Endodermal cell (in vitro differentiated cells): ENCODE measurements around the gene AGPAT3. TPM values are rescaled to one million over a fixed set of nuclear protein-coding genes. Genes with fewer than 3 reads are reported as not detected.

ENCODE experiments used
- DNase-seq: peaks from one replicate; pipeline ENCODE4 v3.0.0-alpha.2; 2017
- H3K27ac ChIP-seq: 2 replicates; pipeline ENCODE4 v1.5.1; 2013; ENCODE audit warnings: mild to moderate bottlenecking, low read depth, low read length, moderate library complexity
- H3K27me3 ChIP-seq: 2 replicates; pipeline ENCODE4 v1.6.1; 2013; ENCODE audit warnings: mild to moderate bottlenecking, low read length, moderate library complexity; ENCODE audit not compliant: insufficient read depth, control insufficient read depth, poor library complexity, severe bottlenecking
- H3K36me3 ChIP-seq: 2 replicates; pipeline ENCODE4 v1.7.0; 2013; ENCODE audit warnings: mild to moderate bottlenecking, low read length, moderate library complexity; ENCODE audit not compliant: control insufficient read depth, insufficient read depth
- H3K4me1 ChIP-seq: one replicate; pipeline ENCODE4 v1.7.0; 2013; ENCODE audit warnings: low read length; ENCODE audit not compliant: control insufficient read depth, insufficient read depth
- H3K4me3 ChIP-seq: 2 replicates; pipeline ENCODE4 v1.5.1; 2013; ENCODE audit warnings: mild to moderate bottlenecking, low read length, moderate library complexity
- H3K9ac ChIP-seq: 2 replicates; pipeline ENCODE4 v1.6.1; 2013; ENCODE audit warnings: mild to moderate bottlenecking, low read length, moderate library complexity; ENCODE audit not compliant: poor library complexity, severe bottlenecking; ENCODE audit errors: extremely low read depth
- H3K9me3 ChIP-seq: 2 replicates; pipeline ENCODE4 v1.6.1; 2013; ENCODE audit warnings: mild to moderate bottlenecking, low read length, moderate library complexity; ENCODE audit not compliant: control insufficient read depth
- H3K27ac Mint-ChIP-seq: 2 replicates; pipeline ENCODE4 v1.8.0; 2020; ENCODE audit warnings: mixed read lengths
- H3K27me3 Mint-ChIP-seq: 2 replicates; pipeline ENCODE4 v1.8.0; 2021; ENCODE audit warnings: mild to moderate bottlenecking, mixed read lengths; ENCODE audit not compliant: insufficient read depth
- H3K36me3 Mint-ChIP-seq: 2 replicates; pipeline ENCODE4 v1.8.0; 2020; ENCODE audit warnings: low read depth, mixed read lengths
- H3K4me1 Mint-ChIP-seq: 2 replicates; pipeline ENCODE4 v1.8.0; 2020; ENCODE audit warnings: mixed read lengths
- H3K4me3 Mint-ChIP-seq: 2 replicates; pipeline ENCODE4 v1.8.0; 2020; ENCODE audit warnings: mild to moderate bottlenecking, moderate library complexity, mixed read lengths
- H3K9me3 Mint-ChIP-seq: 2 replicates; pipeline ENCODE4 v1.8.0; 2020; ENCODE audit warnings: mild to moderate bottlenecking, mixed read lengths
- WGBS, 2 experiments: methylation state at CpG; one replicate each; pipeline versions ENCODE4 v1.1.5 to v1.1.7; 2013; ENCODE audit warnings: missing lambda C conversion rate in 2 of 2, mixed read lengths in 1 of 2; ENCODE audit not compliant: insufficient coverage in 1 of 2, insufficient read length in 1 of 2; 5-methylcytosine and 5-hydroxymethylcytosine counted together
- total RNA-seq, 2 donors: library from RNA; stranded (reverse); fragmentation: NEBNext Ultra II Directional in 1 of 2; extraction: Animal tissue kit (Norgen Biotek cat#: 25700) in 1 of 2; gene quantifications; 2 replicates in 1 of 2; 3 replicates in 1 of 2; pipeline ENCODE4 v1.2.1, GENCODE V29; 2021
- TF ChIP-seq, protein P1 (sequence below): fragments of 200-600 bp; sonication (generic); conservative IDR thresholded peaks from 2 replicates; pipeline ENCODE4 v1.5.0; 2021; ENCODE audit warnings: antibody characterized with exemption, mild to moderate bottlenecking

Gene AGPAT3
- total RNA-seq, 2 donors from 2014 or later = 44.0 to 74.4 TPM

DNA sequence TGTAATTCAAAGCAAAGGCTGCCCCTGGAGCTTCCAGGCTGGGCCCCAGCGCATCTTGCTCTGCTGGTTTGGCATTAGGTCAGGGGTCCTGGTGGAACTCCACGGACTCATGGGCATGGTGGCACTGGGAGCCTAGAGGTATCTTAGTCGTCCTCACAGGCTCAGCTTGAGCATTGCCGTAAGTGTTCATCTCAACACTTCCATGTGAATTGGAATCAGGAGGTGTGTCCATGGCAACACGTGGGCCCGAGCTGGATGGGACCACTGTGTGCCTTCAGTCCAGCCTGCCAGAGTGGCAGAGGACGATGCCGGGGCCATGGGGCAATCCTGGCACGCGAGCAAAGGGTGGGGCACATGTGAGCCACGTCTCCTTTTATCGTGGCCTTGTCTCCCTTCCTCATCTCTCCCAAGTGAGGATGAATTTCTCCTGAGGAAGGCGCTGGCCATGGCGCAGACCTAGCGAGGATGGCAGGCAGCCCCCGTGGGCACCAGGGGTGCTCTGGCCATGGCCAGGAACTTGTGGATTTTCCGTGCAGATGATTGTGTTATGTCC is 47.0 kb downstream of the AGPAT3 start:
- Mint-ChIP-seq H3K4me3 (no peak overlapping the region), H3K27me3 (no peaks in the 10 kb centered on the region), H3K9me3 (no peaks in the 10 kb centered on the region), H3K36me3 (peaks cover 26% of the 10 kb centered on the region), H3K27ac (no peak overlapping the region), H3K4me1 (peaks cover 21% of the 10 kb centered on the region)
- DNase-seq = no peak
- WGBS, 2 experiments = 95 to 99% methylated on average over 12 to 17 of the region's 17 CpGs
- H3K9me3 ChIP-seq = peaks cover 14% of the 10 kb centered on the region
- peaks cover 6% of the 10 kb centered on the region for H3K36me3 ChIP-seq
- no peaks in the 10 kb centered on the region for H3K4me1 ChIP-seq
- no peak overlapping the region for H3K27ac ChIP-seq
- TF ChIP-seq, protein P1, sequence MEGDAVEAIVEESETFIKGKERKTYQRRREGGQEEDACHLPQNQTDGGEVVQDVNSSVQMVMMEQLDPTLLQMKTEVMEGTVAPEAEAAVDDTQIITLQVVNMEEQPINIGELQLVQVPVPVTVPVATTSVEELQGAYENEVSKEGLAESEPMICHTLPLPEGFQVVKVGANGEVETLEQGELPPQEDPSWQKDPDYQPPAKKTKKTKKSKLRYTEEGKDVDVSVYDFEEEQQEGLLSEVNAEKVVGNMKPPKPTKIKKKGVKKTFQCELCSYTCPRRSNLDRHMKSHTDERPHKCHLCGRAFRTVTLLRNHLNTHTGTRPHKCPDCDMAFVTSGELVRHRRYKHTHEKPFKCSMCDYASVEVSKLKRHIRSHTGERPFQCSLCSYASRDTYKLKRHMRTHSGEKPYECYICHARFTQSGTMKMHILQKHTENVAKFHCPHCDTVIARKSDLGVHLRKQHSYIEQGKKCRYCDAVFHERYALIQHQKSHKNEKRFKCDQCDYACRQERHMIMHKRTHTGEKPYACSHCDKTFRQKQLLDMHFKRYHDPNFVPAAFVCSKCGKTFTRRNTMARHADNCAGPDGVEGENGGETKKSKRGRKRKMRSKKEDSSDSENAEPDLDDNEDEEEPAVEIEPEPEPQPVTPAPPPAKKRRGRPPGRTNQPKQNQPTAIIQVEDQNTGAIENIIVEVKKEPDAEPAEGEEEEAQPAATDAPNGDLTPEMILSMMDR = no peak
- H3K4me3 ChIP-seq = no peak overlapping the region
- H3K9ac ChIP-seq = no peak overlapping the region
- no peaks in the 10 kb centered on the region for H3K27me3 ChIP-seq

DNA sequence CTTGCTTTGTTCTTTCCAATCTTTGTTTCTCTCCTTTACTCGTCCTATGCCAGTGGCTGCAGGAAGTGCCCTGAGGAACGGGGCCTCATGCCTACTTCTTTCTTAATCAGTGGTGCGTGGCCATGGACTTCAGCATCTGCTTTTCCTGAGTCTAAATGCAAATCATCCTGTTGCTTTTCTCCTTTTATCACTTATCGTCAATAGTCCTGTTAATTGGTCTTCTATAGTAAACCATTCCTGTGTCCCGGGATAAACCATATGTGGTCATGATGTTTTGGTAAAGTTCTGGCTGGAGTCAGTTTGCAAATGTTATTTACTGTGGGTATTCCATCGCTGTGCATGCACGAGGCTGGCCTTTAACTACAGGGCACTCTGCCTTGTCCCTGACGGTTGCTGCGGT is 47.5 kb downstream of the AGPAT3 start:
- Histone ChIP-seq H3K4me1 (no peaks in the 10 kb centered on the region), H3K4me3 (no peak overlapping the region), H3K9ac (no peak overlapping the region), H3K9me3 (peaks cover 14% of the 10 kb centered on the region), H3K27me3 (no peaks in the 10 kb centered on the region), H3K36me3 (peaks cover 6% of the 10 kb centered on the region), H3K27ac (no peak overlapping the region)
- DNase-seq = no peak
- Mint-ChIP-seq H3K36me3 (peaks cover 23% of the 10 kb centered on the region), H3K27ac (peak overlapping the region; percentile 20), H3K27me3 (no peaks in the 10 kb centered on the region), H3K9me3 (no peaks in the 10 kb centered on the region), H3K4me1 (peaks cover 24% of the 10 kb centered on the region), H3K4me3 (no peak overlapping the region)
- TF ChIP-seq, protein P1 = no peak
- 92 to 96% methylated on average over 8 to 9 of the region's 9 CpGs for WGBS, 2 experiments

DNA sequence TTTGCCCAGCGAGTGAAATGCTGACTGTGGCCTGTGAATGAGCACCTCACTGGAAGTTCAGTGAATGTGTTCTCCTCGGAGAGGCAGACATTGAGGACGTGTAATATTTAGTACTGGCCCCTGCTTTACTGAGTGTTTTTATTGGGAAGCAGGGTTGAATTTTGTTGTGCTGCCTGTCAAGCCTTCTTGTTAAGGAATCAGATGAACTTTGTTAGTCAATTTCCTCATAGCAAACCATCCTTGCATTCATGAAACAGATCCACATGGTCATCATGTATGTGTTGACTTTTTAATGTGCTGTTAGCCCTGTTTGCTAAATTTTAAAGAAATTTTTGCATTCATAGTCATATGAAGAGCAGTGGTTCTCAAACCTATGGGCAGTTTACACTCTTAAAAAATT is 47.9 kb downstream of the AGPAT3 start:
- Histone ChIP-seq H3K4me3 (no peak overlapping the region), H3K9me3 (peaks cover 14% of the 10 kb centered on the region), H3K36me3 (peaks cover 6% of the 10 kb centered on the region), H3K9ac (no peak overlapping the region), H3K27ac (no peak overlapping the region), H3K4me1 (no peaks in the 10 kb centered on the region), H3K27me3 (no peaks in the 10 kb centered on the region)
- Mint-ChIP-seq H3K9me3 (no peaks in the 10 kb centered on the region), H3K27me3 (no peaks in the 10 kb centered on the region), H3K36me3 (peaks cover 19% of the 10 kb centered on the region), H3K4me3 (no peak overlapping the region), H3K4me1 (peaks cover 24% of the 10 kb centered on the region), H3K27ac (peak overlapping the region; percentile 20)
- WGBS, 2 experiments = 88 to 100% methylated on average over 3 of the region's 3 CpGs
- TF ChIP-seq, protein P1 = no peak
- no peak for DNase-seq
